K562 (cell line): Measurements from ENCODE around the gene FNBP1.

ENCODE experiments used
- ATF1 ChIP-seq, 2 experiments: fragments of 450-650 bp in 1 of 2; IDR thresholded peaks; 2 replicates each; pipeline ENCODE4 v1.6.1; 2016; ENCODE audit warnings: missing compliant biosample characterization in 1 of 2, missing genetic modification characterization in 1 of 2
- CTCF ChIP-seq, 3 experiments: IDR thresholded peaks in 2 of 3; conservative IDR thresholded peaks in 1 of 3; 2 replicates each; pipeline ENCODE4 v1.5.1; 2011 to 2012; ENCODE audit warnings: low read length in 3 of 3, mild to moderate bottlenecking in 3 of 3, control low read depth in 2 of 3, improper control_type of control experiment in 1 of 3, inconsistent platforms in 1 of 3, low read depth in 1 of 3, mixed read lengths in 1 of 3, moderate library complexity in 1 of 3; ENCODE audit not compliant: insufficient read depth in 2 of 3
- POLR2A ChIP-seq: fragments of 450-650 bp; conservative IDR thresholded peaks from 2 replicates; pipeline ENCODE4 v1.6.1; 2016
- POLR2AphosphoS5 ChIP-seq: IDR thresholded peaks from 2 replicates; pipeline ENCODE4 v1.6.1; 2011; ENCODE audit warnings: mild to moderate bottlenecking, low read depth, low read length, moderate library complexity; ENCODE audit not compliant: control insufficient read depth, insufficient read depth
- SAFB2 ChIP-seq: fragments of 200-400 bp; formaldehyde crosslinking; IDR thresholded peaks from 2 replicates; pipeline ENCODE4 v1.6.1; 2018; ENCODE audit warnings: borderline replicate concordance, low read length, low read depth, moderate library complexity; ENCODE audit not compliant: severe bottlenecking
- SMC3 ChIP-seq: conservative IDR thresholded peaks from 2 replicates; pipeline ENCODE4 v1.6.1; 2011; ENCODE audit warnings: low read depth, low read length, improper control_type of control experiment; ENCODE audit not compliant: insufficient read depth
- ZNF274 ChIP-seq: IDR thresholded peaks from 2 replicates; pipeline ENCODE4 v1.6.1; 2011; ENCODE audit warnings: low read depth, mild to moderate bottlenecking, low read length, moderate library complexity, borderline replicate concordance
- ZNF57 ChIP-seq: fragments of 450-650 bp; formaldehyde crosslinking; IDR thresholded peaks from 2 replicates; pipeline ENCODE4 v1.4.0; 2020; ENCODE audit warnings: mild to moderate bottlenecking, moderate library complexity
- ZNF780A ChIP-seq: fragments of 250-450 bp; sonication (Bioruptor Pico); IDR thresholded peaks from 2 replicates; pipeline ENCODE4 v1.5.0; 2021; ENCODE audit warnings: mild to moderate bottlenecking
- ZZZ3 ChIP-seq: fragments of 450-650 bp; IDR thresholded peaks from 2 replicates; pipeline ENCODE4 v1.6.1; 2016; ENCODE audit warnings: antibody characterized with exemption, mild to moderate bottlenecking, moderate library complexity

DNA sequence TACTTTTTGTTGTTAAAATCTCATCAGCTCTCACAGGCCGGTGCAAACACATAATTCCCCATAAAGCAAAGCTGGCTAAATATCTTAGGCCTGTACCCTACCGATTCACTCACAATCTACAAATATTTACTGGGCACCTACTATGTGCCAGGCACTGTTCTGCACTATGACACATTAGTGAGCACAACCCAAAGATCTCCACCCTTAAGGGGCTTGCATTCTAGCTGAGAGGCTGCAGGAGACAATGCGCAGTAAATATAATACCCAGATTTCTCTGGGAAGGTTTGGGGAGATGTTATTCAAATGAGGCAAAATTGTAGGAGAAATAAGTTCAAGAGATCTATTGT, 53.7 kb downstream of the FNBP1 start:
- TF ChIP-seq CTCF (IDR thresholded peaks at IDR 0.05 in 2 of 3, conservative IDR thresholded peaks at IDR 0.05 in 1 of 3; ENCODE audit: insufficient read depth in 2 of 3, low read depth in 1 of 3, low read length in 3 of 3) (no peak), ZZZ3 (no peak), SAFB2 (no peak), POLR2AphosphoS5 (no peak), ZNF57 (CRISPR knock-in tag) (no peak), ATF1 (CRISPR knock-in tag; IDR thresholded peaks at IDR 0.05) (no peak), ATF1 (tag; IDR thresholded peaks at IDR 0.05) (no peak), ZNF274 (no peak), SMC3 (no peak), POLR2A (no peak), ZNF780A (CRISPR knock-in tag) (no peak)
